ENCODE measurements around the gene BCAR1.
"Not testable (repeated sequence)": the region's sequence is repeated elsewhere in the genome, so short reads cannot be mapped to it uniquely, and the experiment has no call there.

BCAR1 gene

DNA sequence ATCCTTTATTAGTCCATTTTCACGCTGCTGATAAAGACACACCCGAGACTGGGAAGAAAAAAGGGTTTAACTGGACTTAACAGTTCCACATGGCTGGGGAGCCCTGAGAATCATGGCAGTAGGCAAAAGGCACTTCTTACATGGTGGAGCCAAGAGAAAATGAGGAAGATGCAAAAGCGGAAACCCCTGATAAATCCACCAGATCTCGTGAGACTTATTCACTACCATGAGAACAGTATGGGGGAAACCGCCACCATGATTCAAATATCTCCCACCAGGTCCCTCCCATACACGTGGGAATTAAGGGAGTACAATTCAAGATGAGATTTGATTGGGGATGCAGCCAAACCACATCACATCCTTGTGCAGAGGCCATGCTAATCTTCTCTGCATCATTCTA, 35.0 kb upstream of the BCAR1 start:
- H3K27ac ChIP-seq (ENCODE audit: low read length): no peak overlapping the region
- no peaks in the 10 kb centered on the region for H3K4me1 ChIP-seq (ENCODE audit: control insufficient read depth, low read depth, low read length)
- H3K9ac ChIP-seq (ENCODE audit: low read length): no peak overlapping the region
- H3K4me3 ChIP-seq (ENCODE audit: low read length): no peak overlapping the region
- H3K36me3 ChIP-seq (ENCODE audit: control insufficient read depth, low read depth, low read length): peaks cover 3% of the 10 kb centered on the region
- no peaks in the 10 kb centered on the region for H3K27me3 ChIP-seq (ENCODE audit: control insufficient read depth, insufficient read depth, low read length)
- no peaks in the 10 kb centered on the region for H3K9me3 ChIP-seq (ENCODE audit: control insufficient read depth, low read depth, low read length)

DNA sequence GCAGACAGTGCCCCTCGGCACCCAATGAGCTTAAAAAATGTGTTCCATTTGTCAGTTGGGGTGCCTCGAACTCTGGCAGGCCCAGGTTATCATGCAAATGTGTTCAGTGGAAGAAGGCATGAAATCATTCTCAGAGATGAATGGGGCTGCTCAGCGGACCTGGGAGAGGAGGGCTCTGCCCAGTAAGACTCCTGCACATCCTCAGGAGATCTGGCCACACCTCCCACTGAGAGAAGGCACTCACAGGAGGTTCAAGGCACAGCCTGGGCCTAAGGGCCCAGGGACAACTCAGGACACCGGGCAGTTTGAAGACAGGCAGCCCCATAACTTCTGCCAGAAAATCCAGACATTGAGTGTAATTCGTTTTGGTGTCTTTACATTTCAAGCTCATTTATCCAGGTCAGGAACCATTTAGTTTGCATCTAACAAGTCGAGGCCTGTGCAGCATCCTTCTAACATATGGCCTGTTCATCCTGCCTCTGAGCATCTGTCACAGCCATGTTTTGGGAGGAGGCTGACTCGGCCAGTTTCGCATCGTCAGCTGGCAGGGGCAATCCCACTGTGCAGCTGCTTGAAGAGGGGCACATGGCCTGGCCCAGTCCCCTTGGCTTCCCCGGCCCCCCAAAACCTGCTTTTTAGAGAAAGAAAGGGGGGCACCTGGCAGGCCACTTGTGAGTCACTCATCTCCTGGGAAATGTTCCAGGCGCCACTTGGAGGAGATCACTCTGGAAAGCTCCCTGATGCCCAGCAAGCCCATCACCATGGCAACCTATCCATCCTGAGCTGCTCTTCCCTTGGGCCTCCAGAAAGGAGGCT, 31.2 kb upstream of the BCAR1 start:
- Histone ChIP-seq H3K27ac (ENCODE audit: low read length) (no peak overlapping the region), H3K27me3 (ENCODE audit: control insufficient read depth, insufficient read depth, low read length) (no peaks in the 10 kb centered on the region)

DNA sequence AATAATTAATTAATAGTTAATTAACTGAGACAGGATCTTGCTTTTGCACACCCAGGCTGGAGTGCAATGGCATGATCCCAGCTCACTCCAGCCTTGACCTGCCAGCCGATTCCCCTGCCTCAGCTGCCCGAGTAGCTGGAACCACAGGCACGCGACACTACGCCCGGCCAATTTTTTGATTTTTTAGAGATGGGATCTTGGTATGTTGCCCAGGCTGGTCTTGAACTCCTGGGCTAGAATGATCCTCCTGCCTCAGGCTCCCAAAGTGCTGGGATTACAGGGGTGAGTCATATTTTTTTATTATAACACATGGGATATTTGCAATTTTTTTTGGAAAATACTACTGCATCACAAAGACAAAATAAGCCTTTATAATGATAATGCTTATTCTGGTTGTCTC, 30.4 kb upstream of the BCAR1 start:
- Histone ChIP-seq H3K4me1 (ENCODE audit: control insufficient read depth, low read depth, low read length) (no peaks in the 10 kb centered on the region), H3K4me3 (ENCODE audit: low read length) (no peak overlapping the region), H3K9ac (ENCODE audit: low read length) (no peak overlapping the region), H3K27ac (ENCODE audit: low read length) (no peak overlapping the region), H3K36me3 (ENCODE audit: control insufficient read depth, low read depth, low read length) (no peaks in the 10 kb centered on the region), H3K27me3 (ENCODE audit: control insufficient read depth, insufficient read depth, low read length) (no peaks in the 10 kb centered on the region), H3K9me3 (ENCODE audit: control insufficient read depth, low read depth, low read length) (no peaks in the 10 kb centered on the region)

More for the DNA sequence above, 31.2 kb upstream of the BCAR1 start:
- H3K36me3 ChIP-seq (ENCODE audit: control insufficient read depth, low read depth, low read length): no peaks in the 10 kb centered on the region
- no peaks in the 10 kb centered on the region for H3K4me1 ChIP-seq (ENCODE audit: control insufficient read depth, low read depth, low read length)
- no peak overlapping the region for H3K4me3 ChIP-seq (ENCODE audit: low read length)
- no peak overlapping the region for H3K9ac ChIP-seq (ENCODE audit: low read length)
- H3K9me3 ChIP-seq (ENCODE audit: control insufficient read depth, low read depth, low read length): no peaks in the 10 kb centered on the region

DNA sequence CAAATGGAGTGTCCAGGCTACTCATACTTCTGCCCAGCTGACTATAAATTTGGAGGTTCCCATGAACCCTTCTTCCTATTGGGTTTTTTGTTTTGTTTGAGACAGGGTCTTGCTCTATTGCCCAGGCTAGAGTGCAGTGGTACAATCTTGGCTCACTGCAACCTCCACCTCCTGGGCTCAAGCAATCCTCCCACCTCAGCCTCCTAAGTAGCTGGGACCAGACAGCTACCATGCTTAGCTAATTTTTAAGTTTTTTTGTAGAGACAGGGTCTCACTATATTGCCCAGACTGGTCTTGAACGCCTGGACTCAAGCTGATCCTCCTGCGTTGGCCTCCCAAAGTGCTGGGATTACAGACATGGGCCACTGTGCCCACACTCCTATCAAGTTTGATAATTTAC, 29.6 kb upstream of the BCAR1 start:
- not testable (repeated sequence) for H3K4me3 ChIP-seq (ENCODE audit: low read length); H3K9ac ChIP-seq (ENCODE audit: low read length); H3K27me3 ChIP-seq (ENCODE audit: control insufficient read depth, insufficient read depth, low read length); H3K36me3 ChIP-seq (ENCODE audit: control insufficient read depth, low read depth, low read length); H3K9me3 ChIP-seq (ENCODE audit: control insufficient read depth, low read depth, low read length); H3K27ac ChIP-seq (ENCODE audit: low read length); H3K4me1 ChIP-seq (ENCODE audit: control insufficient read depth, low read depth, low read length)

DNA sequence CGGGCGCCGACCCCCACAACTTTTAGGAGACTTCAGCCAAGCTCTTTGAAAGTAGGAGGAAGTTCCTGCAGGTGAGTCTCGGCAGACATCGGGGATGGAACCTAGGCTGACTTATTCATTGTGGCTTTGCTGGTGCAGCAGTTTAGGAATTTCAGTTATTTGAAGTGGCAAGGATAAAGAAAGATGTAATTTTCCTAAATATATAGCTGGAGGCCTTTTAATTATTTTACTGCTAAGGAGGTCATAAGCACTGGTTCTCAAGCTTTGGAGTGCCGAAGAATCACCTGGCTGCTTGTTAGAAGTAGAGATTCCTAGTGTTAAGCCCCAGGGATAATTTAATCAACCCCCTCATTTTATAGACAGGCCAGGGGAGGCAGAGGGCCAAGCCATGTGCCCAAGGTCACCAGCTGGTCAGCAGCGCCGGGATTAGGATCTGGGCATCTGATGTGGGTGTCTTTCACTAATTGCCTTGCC, 28.9 kb upstream of the BCAR1 start:
- Histone ChIP-seq H3K9me3 (ENCODE audit: control insufficient read depth, low read depth, low read length) (no peaks in the 10 kb centered on the region), H3K9ac (ENCODE audit: low read length) (no peak overlapping the region), H3K4me3 (ENCODE audit: low read length) (no peak overlapping the region), H3K27ac (ENCODE audit: low read length) (no peak overlapping the region), H3K27me3 (ENCODE audit: control insufficient read depth, insufficient read depth, low read length) (no peaks in the 10 kb centered on the region), H3K36me3 (ENCODE audit: control insufficient read depth, low read depth, low read length) (no peaks in the 10 kb centered on the region), H3K4me1 (ENCODE audit: control insufficient read depth, low read depth, low read length) (no peaks in the 10 kb centered on the region)

DNA sequence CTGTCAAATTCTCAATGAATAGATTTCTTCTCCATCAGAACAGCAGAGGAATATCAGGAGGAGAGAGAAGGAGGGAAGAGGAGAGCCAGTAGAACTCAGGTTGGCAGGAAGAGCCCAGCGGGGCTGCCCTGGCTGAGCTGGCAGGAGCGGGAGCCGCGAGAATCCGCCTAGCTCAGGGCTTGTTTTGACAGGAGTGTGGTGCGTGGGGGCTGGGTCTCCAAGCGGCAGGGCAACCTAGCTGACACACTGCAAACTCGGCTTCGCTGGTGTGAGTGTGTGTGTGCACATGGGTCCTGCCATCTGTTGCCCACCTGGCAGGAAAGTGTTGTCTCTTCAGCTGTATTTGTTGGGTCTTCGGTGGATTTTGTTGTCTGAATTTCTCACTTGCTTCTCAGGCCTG, 27.9 kb upstream of the BCAR1 start:
- Histone ChIP-seq H3K27ac (ENCODE audit: low read length) (no peak overlapping the region), H3K9ac (ENCODE audit: low read length) (no peak overlapping the region), H3K4me3 (ENCODE audit: low read length) (no peak overlapping the region), H3K27me3 (ENCODE audit: control insufficient read depth, insufficient read depth, low read length) (no peaks in the 10 kb centered on the region), H3K36me3 (ENCODE audit: control insufficient read depth, low read depth, low read length) (no peaks in the 10 kb centered on the region), H3K4me1 (ENCODE audit: control insufficient read depth, low read depth, low read length) (no peaks in the 10 kb centered on the region), H3K9me3 (ENCODE audit: control insufficient read depth, low read depth, low read length) (no peaks in the 10 kb centered on the region)

DNA sequence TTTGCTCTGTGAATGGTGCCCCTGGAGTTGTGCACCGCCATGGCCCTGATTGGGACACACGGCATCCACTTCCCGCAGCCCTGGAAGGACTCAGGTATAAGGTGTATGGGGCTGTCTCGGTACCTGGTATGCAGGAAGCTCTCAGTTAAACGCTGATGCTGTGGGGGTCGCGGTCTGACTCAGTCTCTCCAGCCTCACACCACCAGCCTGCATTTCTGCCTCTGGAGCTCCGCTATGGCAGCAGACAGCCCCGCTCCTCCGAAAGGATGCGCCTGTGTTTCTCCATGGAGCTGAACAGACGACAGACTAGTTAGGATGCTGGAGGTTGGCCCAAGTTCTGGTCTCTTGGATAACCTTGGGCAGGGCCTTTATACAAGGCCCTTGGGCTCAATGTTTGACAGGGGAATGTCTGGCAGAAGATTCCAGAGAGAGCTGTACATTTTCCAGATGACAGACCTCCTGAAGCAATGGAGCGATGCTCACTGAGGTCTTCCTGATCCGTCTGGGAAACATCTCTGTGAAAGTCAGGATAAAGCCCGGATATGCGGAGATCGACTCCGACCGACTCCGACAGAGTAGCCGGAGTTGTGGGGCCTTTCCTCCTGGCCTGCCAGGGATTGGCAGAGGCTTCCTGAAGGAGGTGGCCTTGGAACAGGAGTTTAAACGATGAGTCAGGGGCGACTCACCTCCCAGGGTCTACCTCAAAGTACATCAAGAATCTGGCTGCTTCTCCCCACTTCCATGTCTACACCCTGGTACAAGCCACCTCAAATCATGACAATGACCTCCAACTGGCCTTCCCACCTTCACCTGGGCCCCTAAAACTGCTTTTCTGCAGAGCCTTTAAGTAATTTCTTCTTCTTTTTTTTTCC, 21.9 kb upstream of the BCAR1 start:
- Histone ChIP-seq H3K9me3 (ENCODE audit: control insufficient read depth, low read depth, low read length) (no peaks in the 10 kb centered on the region), H3K4me3 (ENCODE audit: low read length) (no peak overlapping the region), H3K27ac (ENCODE audit: low read length) (no peak overlapping the region), H3K36me3 (ENCODE audit: control insufficient read depth, low read depth, low read length) (no peaks in the 10 kb centered on the region), H3K9ac (ENCODE audit: low read length) (no peak overlapping the region), H3K4me1 (ENCODE audit: control insufficient read depth, low read depth, low read length) (no peaks in the 10 kb centered on the region), H3K27me3 (ENCODE audit: control insufficient read depth, insufficient read depth, low read length) (no peaks in the 10 kb centered on the region)

DNA sequence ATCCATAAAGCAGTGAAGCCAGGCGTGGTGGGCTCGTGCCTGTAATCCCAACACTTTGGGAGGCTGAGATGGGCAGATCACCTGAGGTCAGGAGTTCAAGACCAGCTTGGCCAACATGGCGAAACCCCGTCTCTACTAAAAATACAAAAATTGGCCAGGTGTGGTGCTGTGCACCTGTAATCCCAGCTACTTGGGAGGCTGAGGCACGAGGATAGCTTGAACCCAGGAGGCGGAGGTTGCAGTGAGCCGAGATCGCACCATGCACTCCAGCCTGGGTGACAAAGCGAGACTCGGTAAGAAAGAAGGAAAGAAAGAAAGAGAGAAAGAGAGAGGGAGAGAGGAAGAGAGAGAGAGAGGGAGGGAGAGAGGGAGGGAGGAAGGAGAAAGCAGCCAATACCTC, 21.2 kb upstream of the BCAR1 start:
- H3K27ac ChIP-seq (ENCODE audit: low read length); H3K9ac ChIP-seq (ENCODE audit: low read length): not testable (repeated sequence)

DNA sequence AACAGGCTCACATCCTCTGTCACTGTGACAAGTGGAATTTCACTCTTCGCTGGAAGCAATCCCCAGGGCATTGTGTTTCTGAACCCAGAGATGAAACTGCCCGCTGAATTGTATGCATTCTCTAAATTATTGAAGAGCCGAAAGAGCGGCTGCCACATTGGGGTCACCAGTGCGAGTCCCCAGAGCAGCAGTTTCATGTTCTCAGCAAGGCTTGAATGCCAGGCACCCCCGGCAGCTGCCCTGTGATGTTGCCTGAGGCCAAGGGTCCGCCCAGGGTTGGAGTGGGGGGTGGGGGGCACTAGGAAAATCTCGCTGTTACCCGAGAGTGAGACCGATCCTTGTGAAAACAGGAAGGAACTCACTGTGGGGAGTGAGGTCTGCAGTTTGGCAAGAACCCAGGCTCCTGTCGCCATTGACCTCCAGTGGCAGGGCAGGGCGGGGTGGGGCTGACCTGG, 20.7 kb upstream of the BCAR1 start:
- Histone ChIP-seq H3K27me3 (ENCODE audit: control insufficient read depth, insufficient read depth, low read length) (no peaks in the 10 kb centered on the region), H3K9ac (ENCODE audit: low read length) (no peak overlapping the region), H3K4me3 (ENCODE audit: low read length) (no peak overlapping the region), H3K36me3 (ENCODE audit: control insufficient read depth, low read depth, low read length) (no peaks in the 10 kb centered on the region), H3K9me3 (ENCODE audit: control insufficient read depth, low read depth, low read length) (no peaks in the 10 kb centered on the region), H3K27ac (ENCODE audit: low read length) (no peak overlapping the region), H3K4me1 (ENCODE audit: control insufficient read depth, low read depth, low read length) (no peaks in the 10 kb centered on the region)

More for the DNA sequence above, 21.2 kb upstream of the BCAR1 start:
- not testable (repeated sequence) for H3K27me3 ChIP-seq (ENCODE audit: control insufficient read depth, insufficient read depth, low read length); H3K36me3 ChIP-seq (ENCODE audit: control insufficient read depth, low read depth, low read length); H3K9me3 ChIP-seq (ENCODE audit: control insufficient read depth, low read depth, low read length); H3K4me1 ChIP-seq (ENCODE audit: control insufficient read depth, low read depth, low read length); H3K4me3 ChIP-seq (ENCODE audit: low read length)

DNA sequence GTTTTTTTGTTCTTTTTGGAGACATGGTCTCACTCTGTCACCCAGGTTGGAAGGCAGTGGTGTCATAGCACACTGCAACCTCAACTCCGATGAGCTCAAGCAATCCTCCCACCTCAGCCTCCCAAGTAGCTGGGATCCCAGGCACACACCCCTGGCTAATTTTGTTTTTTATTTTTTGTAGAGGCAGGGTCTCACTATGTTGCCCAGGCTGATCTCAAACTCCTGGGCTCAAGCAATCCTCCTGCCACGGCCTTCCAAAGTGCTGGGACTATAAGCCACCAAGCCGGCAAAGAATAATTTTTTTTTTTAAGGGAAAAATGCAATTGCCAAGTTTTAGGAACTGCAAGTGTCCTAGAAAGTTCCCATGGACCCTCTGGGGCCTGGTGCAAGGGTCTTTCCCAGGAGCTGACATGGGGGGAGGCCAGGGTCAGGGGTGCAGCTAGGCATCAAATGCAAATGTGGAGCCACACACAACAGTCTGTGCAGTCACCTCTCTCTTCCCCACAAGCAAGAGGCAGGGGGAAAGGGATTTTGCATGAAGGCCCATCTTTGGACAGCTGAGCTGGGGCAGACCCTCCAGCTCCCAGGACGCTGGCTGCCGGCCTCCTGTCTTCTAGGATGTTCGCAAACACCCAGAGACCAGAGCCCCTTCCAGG, 20.1 kb upstream of the BCAR1 start:
- Histone ChIP-seq H3K4me3 (ENCODE audit: low read length) (no peak overlapping the region), H3K9ac (ENCODE audit: low read length) (no peak overlapping the region), H3K36me3 (ENCODE audit: control insufficient read depth, low read depth, low read length) (no peaks in the 10 kb centered on the region), H3K9me3 (ENCODE audit: control insufficient read depth, low read depth, low read length) (no peaks in the 10 kb centered on the region), H3K27me3 (ENCODE audit: control insufficient read depth, insufficient read depth, low read length) (no peaks in the 10 kb centered on the region), H3K4me1 (ENCODE audit: control insufficient read depth, low read depth, low read length) (no peaks in the 10 kb centered on the region), H3K27ac (ENCODE audit: low read length) (no peak overlapping the region)

DNA sequence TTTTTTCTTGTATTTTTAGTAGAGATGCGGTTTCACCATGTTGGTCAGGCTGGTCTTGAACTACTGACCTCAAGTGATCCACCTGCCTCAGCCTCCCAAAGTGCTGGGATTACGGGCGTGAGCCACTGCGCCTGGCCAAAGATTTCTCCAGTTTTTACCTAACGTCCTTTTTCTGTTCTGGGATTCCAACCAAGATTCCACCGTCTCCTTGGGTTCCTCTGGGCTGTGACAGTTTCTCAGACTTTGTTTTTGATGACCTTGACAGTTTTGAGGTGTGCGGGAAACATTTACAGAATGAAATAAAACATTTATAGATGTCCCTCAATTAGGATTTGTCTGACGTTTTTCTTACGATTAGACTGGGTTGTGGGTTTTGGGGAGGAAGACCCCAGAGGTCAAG, 17.9 kb upstream of the BCAR1 start:
- not testable (repeated sequence) for H3K9ac ChIP-seq (ENCODE audit: low read length); H3K27me3 ChIP-seq (ENCODE audit: control insufficient read depth, insufficient read depth, low read length); H3K4me1 ChIP-seq (ENCODE audit: control insufficient read depth, low read depth, low read length)

More for the DNA sequence above, 17.9 kb upstream of the BCAR1 start:
- not testable (repeated sequence) for H3K9me3 ChIP-seq (ENCODE audit: control insufficient read depth, low read depth, low read length); H3K36me3 ChIP-seq (ENCODE audit: control insufficient read depth, low read depth, low read length); H3K4me3 ChIP-seq (ENCODE audit: low read length); H3K27ac ChIP-seq (ENCODE audit: low read length)
